T-cell (primary cell): ENCODE data around the gene AHSG. TPM values are rescaled to one million over a fixed set of nuclear protein-coding genes. Genes with fewer than 3 reads are reported as not detected.

Experiments
- ATAC-seq, 4 experiments: fragments of 200-7000 bp in 3 of 4; fragments of 150-1000 bp in 1 of 4; cut with Tn5 transposase; replicated peaks in 1 of 4; 1 replicate in 3 of 4; 2 replicates in 1 of 4; pipeline ENCODE4 v1.10.0; 2021; ENCODE audit warnings: moderate library complexity in 3 of 4, mild to moderate bottlenecking in 2 of 4, moderate number of reproducible peaks in 1 of 4
- CTCF ChIA-PET, 2 donors: fragments of 300-600 bp; sonication (Branson Sonifier 250); formaldehyde crosslinking; loops; one replicate each; lab custom pipeline; 2022; ENCODE audit warnings: antibody characterized with exemption in 2 of 2; lab: Charles Lee
- POLR2A ChIA-PET, 2 donors: fragments of 300-600 bp; sonication (Branson Sonifier 250); formaldehyde crosslinking; loops; one replicate each; lab custom pipeline; 2022; ENCODE audit warnings: antibody characterized with exemption in 2 of 2; lab: Charles Lee
- DNase-seq, 35 experiments: peaks; one replicate each; pipeline versions ENCODE4 v3.0.0 to v3.0.0-alpha.2; 2013 to 2023
- H3K27ac ChIP-seq: one replicate; pipeline ENCODE4 v1.5.1; 2013; ENCODE audit warnings: low read length
- H3K27me3 ChIP-seq, 2 experiments: replicated peaks in 1 of 2; 1 replicate in 1 of 2; 2 replicates in 1 of 2; pipeline versions ENCODE4 v1.6.1 to v1.7.0; 2013; ENCODE audit warnings: low read length in 1 of 2, mixed read lengths in 1 of 2; ENCODE audit not compliant: control insufficient read depth in 2 of 2, insufficient read depth in 2 of 2; ENCODE audit errors: extremely low read depth in 1 of 2
- H3K36me3 ChIP-seq, 2 donors: 1 replicate in 1 of 2; 2 replicates in 1 of 2; pipeline versions ENCODE4 v1.6.1 to v1.7.0; 2013; ENCODE audit warnings: low read length in 1 of 2; ENCODE audit not compliant: control insufficient read depth in 2 of 2, insufficient read depth in 1 of 2; ENCODE audit errors: extremely low read depth in 1 of 2
- H3K4me1 ChIP-seq, 2 experiments: 1 replicate in 1 of 2; 2 replicates in 1 of 2; pipeline versions ENCODE4 v1.6.1 to v1.7.0; 2013; ENCODE audit warnings: low read length in 2 of 2, mixed read lengths in 1 of 2; ENCODE audit not compliant: insufficient read depth in 2 of 2, control insufficient read depth in 1 of 2; ENCODE audit errors: extremely low read depth in 1 of 2
- H3K4me3 ChIP-seq, 2 donors: 1 replicate in 1 of 2; 2 replicates in 1 of 2; pipeline versions ENCODE4 v1.5.1 to v1.7.0; 2013; ENCODE audit warnings: mild to moderate bottlenecking in 2 of 2, low read length in 1 of 2, moderate library complexity in 1 of 2; ENCODE audit not compliant: control insufficient read depth in 1 of 2; ENCODE audit errors: extremely low read depth in 1 of 2
- H3K9me3 ChIP-seq: 2 replicates; pipeline ENCODE4 v1.7.0; 2013
- H3K27ac Mint-ChIP-seq, 2 donors: one replicate each; pipeline ENCODE4 v1.8.0; 2020 to 2021; ENCODE audit warnings: mild to moderate bottlenecking in 2 of 2, mixed read lengths in 2 of 2
- H3K27me3 Mint-ChIP-seq, 2 donors: one replicate each; pipeline ENCODE4 v1.8.0; 2021 to 2022; ENCODE audit warnings: mixed read lengths in 2 of 2
- H3K36me3 Mint-ChIP-seq: one replicate; pipeline ENCODE4 v1.8.0; 2021; ENCODE audit warnings: mixed read lengths
- H3K4me1 Mint-ChIP-seq, 3 donors: one replicate each; pipeline ENCODE4 v1.8.0; 2020 to 2022; ENCODE audit warnings: mixed read lengths in 3 of 3, mild to moderate bottlenecking in 1 of 3
- H3K4me3 Mint-ChIP-seq, 3 donors: one replicate each; pipeline ENCODE4 v1.8.0; 2020 to 2022; ENCODE audit warnings: mild to moderate bottlenecking in 3 of 3, mixed read lengths in 3 of 3, moderate library complexity in 3 of 3
- H3K9me3 Mint-ChIP-seq, 3 donors: one replicate each; pipeline ENCODE4 v1.8.0; 2020 to 2022; ENCODE audit warnings: mixed read lengths in 3 of 3
- WGBS: methylation state at CpG from one replicate; pipeline ENCODE4 v1.1.5; 2013; ENCODE audit warnings: missing lambda C conversion rate; ENCODE audit not compliant: insufficient coverage; 5-methylcytosine and 5-hydroxymethylcytosine counted together
- total RNA-seq, 35 experiments: library from RNA in 6 of 35; stranded (reverse) in 6 of 35; fragments of 120-200 nt in 1 of 35; gene quantifications; one replicate each; pipeline versions ENCODE4 v1.2.1 to v1.2.4 and lab custom pipeline; 2013 to 2026

Gene AHSG
- total RNA-seq, 5 donors from 2014 or later (not counting 1 experiment from before 2014, with no cell fraction given), result 1.8 to 1.9 (median 1.9) TPM; not detected in 2

DNA sequence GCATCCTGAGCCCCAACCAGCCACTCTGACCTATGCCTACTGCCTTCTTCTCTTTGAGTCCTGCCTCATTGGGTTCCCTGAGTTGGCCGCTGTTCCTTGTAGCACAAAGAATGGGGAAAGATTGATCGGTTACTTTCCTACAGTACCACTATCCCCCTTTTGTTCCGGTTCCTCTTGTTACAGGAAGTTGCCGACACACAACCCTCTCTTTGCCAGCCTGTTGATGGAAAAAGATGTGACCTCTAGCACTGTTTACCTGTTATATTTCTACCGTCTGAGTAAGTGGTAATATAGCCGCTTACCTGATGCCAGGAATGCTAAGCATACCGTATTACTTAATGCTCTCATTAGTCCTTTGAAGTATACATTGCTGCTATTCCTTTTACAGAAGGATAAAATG lies 9.7 kb upstream of the AHSG start:
- Histone ChIP-seq H3K27me3 (peaks cover 0 to 11% of the 10 kb centered on the region in 2 experiments), H3K4me1 (no peaks in the 10 kb centered on the region), H3K4me3 (no peak overlapping the region), H3K27ac (no peak overlapping the region), H3K36me3 (no peaks in the 10 kb centered on the region), H3K9me3 (no peaks in the 10 kb centered on the region)
- no peak for ATAC-seq
- WGBS, result 100% methylated on average over 1 of the region's 7 CpGs
- DNase-seq, result no peak
- H3K4me1 Mint-ChIP-seq, result no peaks in the 10 kb centered on the region
- CTCF ChIA-PET, result no interaction called here
- H3K4me3 Mint-ChIP-seq, result no peak overlapping the region
- no peak overlapping the region for H3K27ac Mint-ChIP-seq
- H3K9me3 Mint-ChIP-seq, result no peaks in the 10 kb centered on the region
- H3K27me3 Mint-ChIP-seq, result peaks cover 4% of the 10 kb centered on the region in 2 donors
- H3K36me3 Mint-ChIP-seq, result no peaks in the 10 kb centered on the region
- POLR2A ChIA-PET, result no interaction called here

DNA sequence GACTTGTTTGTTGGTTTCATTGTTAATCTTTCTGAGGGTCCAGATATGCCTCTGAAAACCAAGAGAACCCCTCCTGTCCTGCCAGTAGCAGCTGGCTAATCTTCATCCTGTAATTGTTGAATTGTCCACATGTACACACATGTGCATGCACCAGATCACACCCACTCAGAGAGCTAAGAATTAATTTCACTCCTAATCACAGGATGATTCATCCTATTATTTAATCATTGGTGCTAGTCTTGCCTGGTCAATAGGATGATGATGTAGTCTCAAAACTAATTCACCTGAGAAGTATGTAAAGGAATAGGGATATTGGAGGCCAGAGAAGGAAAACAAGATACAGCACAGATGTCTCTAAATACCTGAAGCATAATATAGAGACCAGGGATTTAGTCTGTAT lies 7.8 kb upstream of the AHSG start:
- DNase-seq (no peak), ATAC-seq (no peak)
- Mint-ChIP-seq H3K9me3 (no peaks in the 10 kb centered on the region), H3K27ac (no peak overlapping the region), H3K36me3 (no peaks in the 10 kb centered on the region), H3K27me3 (peaks cover 0 to 2% of the 10 kb centered on the region in 2 donors), H3K4me3 (no peak overlapping the region), H3K4me1 (no peaks in the 10 kb centered on the region)
- no peaks in the 10 kb centered on the region for H3K4me1 ChIP-seq
- ChIA-PET CTCF (interaction anchor here in 1 of 2 donors (1.1 to 1.5 kb wide), 2 partner anchors 10 to 64 kb away, joined by 3 to 6 read pairs; no protein-coding TSS in a partner anchor), POLR2A (interaction anchor here in 1 of 2 donors (0.5 kb wide), 1 partner anchor 29 kb away, joined by 3 read pairs; no protein-coding TSS in a partner anchor)
- no peaks in the 10 kb centered on the region for H3K9me3 ChIP-seq
- no peaks in the 10 kb centered on the region for H3K27me3 ChIP-seq
- H3K4me3 ChIP-seq, result no peak overlapping the region
- H3K27ac ChIP-seq, result no peak overlapping the region
- H3K36me3 ChIP-seq, result no peaks in the 10 kb centered on the region

DNA sequence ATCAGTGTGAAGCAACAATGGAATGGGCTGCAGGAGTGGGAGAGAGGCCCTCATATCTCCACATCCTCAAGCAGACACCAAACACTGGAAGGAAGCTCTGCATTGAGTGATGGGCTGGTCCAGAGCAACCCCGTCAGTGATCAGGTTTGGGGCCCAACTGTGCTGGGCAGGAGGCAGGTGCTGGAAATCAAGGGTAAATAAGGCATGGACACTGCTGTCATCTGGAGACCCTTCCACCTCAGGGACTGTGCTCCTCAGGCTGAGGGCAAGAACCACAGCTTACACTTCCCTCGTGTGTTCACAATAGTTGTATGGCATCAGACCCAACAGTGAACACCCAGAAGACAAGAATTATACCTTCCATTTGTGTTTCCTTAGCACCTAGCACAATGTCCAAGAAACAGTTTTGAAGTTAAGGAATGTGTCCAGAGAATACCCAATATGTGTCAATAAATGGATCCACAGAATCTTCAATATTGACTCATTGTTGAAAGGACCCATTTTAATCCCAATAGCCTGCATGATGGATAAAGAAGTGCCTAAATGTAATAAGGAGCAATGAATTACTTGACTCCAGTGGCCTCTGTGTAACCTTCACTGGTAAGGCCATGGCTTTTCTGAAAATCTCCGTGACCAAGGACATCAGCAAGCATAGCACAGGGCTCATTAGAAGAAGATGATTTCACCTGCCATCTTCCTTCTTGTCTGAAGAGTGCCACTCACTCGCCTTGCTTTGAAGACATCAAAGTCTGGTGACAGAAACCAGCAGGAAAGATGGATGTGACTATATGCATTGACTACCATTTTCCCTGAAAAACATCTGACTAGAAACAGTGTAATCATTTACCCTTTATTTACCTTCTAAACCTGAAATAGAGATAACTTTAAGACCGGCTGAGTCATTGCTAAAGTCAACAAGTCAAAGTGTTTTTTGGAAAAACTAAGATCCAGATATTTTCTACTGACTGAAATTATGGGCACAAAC lies 7.0 kb upstream of the AHSG start:
- H3K36me3 ChIP-seq, result no peaks in the 10 kb centered on the region
- DNase-seq (no peak), ATAC-seq (no peak)
- no peaks in the 10 kb centered on the region for H3K4me1 ChIP-seq
- Mint-ChIP-seq H3K27ac (no peak overlapping the region), H3K27me3 (peaks cover 0 to 2% of the 10 kb centered on the region in 2 donors), H3K4me1 (no peaks in the 10 kb centered on the region), H3K9me3 (no peaks in the 10 kb centered on the region), H3K36me3 (no peaks in the 10 kb centered on the region), H3K4me3 (no peak overlapping the region)
- 72% methylated on average over 2 of the region's 5 CpGs for WGBS
- no peaks in the 10 kb centered on the region for H3K9me3 ChIP-seq
- H3K27me3 ChIP-seq, result no peaks in the 10 kb centered on the region
- H3K4me3 ChIP-seq, result no peak overlapping the region
- POLR2A ChIA-PET, result interaction anchor here in 1 of 2 donors (0.5 kb wide), 1 partner anchor 30 kb away, joined by 3 read pairs; no protein-coding TSS in a partner anchor
- CTCF ChIA-PET, result no interaction called here
- H3K27ac ChIP-seq, result no peak overlapping the region

DNA sequence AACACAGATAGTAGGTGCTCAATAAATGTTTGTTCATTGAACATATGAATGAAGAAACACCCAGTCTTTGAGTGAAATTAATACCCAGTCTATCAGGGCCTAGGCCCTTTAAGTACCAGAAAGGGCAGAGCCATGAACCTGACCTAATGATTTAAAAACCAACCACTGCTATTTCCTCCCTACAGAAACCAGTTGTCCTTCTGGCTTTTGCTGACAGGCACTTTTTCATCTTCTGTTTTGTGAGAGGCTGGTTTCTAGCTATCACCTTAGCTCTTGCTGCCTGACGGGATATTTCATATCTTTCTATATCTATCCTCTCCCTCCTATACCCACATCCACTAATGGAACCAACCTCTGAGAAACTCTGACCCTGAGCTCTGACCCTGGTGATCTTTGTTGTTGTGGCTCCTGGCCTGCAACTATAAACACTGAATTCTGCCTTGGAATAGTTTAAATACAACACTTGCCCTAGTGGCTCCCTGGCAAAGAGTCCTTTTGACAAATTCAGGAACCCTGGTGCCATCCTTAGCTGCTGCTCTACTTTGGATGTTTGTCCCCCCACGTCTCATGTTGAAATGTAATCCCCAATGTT lies 4.1 kb upstream of the AHSG start:
- H3K36me3 ChIP-seq, result no peaks in the 10 kb centered on the region
- no peak overlapping the region for H3K27ac ChIP-seq
- no peaks in the 10 kb centered on the region for H3K27me3 ChIP-seq
- no peaks in the 10 kb centered on the region for H3K9me3 Mint-ChIP-seq
- DNase-seq, result no peak
- no peaks in the 10 kb centered on the region for H3K4me1 Mint-ChIP-seq
- H3K27ac Mint-ChIP-seq, result no peak overlapping the region
- H3K27me3 Mint-ChIP-seq, result peaks cover 9 to 12% of the 10 kb centered on the region in 2 donors
- H3K4me1 ChIP-seq, result no peaks in the 10 kb centered on the region
- ATAC-seq, result no peak
- H3K4me3 Mint-ChIP-seq, result no peak overlapping the region
- no peaks in the 10 kb centered on the region for H3K9me3 ChIP-seq
- POLR2A ChIA-PET, result interaction anchor here in 1 of 2 donors (0.6 kb wide), 1 partner anchor 25 kb away, joined by 3 read pairs; no protein-coding TSS in a partner anchor
- CTCF ChIA-PET, result interaction anchor here (1.1 to 1.6 kb wide), 3 partner anchors 8 to 68 kb away, joined by 3 to 6 read pairs (median 5); no protein-coding TSS in a partner anchor
- WGBS, result no CpG with 5 or more reads among the region's 2 CpGs
- no peaks in the 10 kb centered on the region for H3K36me3 Mint-ChIP-seq
- H3K4me3 ChIP-seq, result no peak overlapping the region

DNA sequence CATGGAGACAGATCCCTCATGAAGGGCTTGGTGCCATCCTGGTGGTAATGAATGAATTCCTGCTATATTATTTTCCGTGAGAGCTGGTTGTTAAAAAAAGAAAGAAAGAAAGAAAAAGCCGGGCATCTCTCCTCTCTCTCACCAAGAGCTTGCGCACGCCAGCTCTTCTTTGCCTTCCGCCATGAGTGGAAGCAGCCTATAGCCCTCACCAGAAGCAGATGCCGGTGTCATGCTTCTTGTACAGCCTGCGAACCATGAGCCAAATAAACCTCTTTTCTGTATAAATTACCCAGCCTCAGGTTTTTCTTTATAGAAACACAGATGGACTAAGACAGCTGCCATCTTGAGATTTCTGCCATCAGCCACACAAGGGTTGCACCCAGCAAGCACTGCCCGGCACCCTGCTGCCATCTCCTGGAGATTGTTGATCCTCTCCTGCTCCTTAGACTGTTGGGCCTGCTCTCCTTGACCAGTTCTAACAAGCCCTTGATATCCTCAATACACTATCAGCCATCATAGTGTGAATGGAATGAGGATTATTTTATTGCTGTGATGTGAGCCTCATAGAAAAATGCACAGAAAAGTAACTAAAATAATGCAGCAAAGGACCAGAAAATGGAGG lies 3.5 kb upstream of the AHSG start:
- Histone ChIP-seq H3K4me1 (peaks cover 2 to 3% of the 10 kb centered on the region in 2 experiments), H3K4me3 (no peak overlapping the region), H3K9me3 (no peaks in the 10 kb centered on the region), H3K27me3 (peaks cover 0 to 2% of the 10 kb centered on the region in 2 experiments), H3K27ac (no peak overlapping the region), H3K36me3 (no peaks in the 10 kb centered on the region)
- POLR2A ChIA-PET, result no interaction called here
- Mint-ChIP-seq H3K9me3 (no peaks in the 10 kb centered on the region), H3K4me3 (no peak overlapping the region), H3K27ac (no peak overlapping the region), H3K36me3 (no peaks in the 10 kb centered on the region), H3K4me1 (peaks cover 1 to 3% (median 2%) of the 10 kb centered on the region in 3 donors), H3K27me3 (peaks cover 11% of the 10 kb centered on the region in 2 donors)
- WGBS, result 90% methylated on average over 2 of the region's 8 CpGs
- CTCF ChIA-PET, result interaction anchor here (1.1 to 1.6 kb wide), 3 partner anchors 8 to 69 kb away, joined by 3 to 6 read pairs (median 5); no protein-coding TSS in a partner anchor
- DNase-seq (no peak), ATAC-seq (no peak)

DNA sequence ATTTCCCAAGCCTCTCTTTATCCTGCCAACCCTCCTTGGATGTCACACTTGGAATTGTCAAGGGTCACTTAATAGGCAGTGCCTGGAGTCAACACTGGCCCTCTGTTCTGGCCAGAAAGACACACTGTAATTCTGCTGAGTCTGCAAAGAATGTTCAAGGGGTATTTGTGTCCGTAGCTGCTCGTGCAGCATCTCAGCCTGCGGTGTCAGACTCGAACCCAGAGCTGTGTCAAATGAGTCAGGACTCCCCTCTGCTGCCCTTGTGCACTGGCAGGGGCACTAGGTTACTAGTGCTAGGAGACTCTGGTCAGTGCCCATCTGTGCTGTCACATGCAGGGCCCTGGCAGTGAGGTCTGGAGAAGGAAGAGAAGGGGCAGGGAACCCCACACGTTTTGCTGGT lies 795 bp upstream of the AHSG start:
- DNase-seq (no peak), ATAC-seq (no peak)
- POLR2A ChIA-PET, result no interaction called here
- H3K36me3 ChIP-seq, result no peaks in the 10 kb centered on the region
- Mint-ChIP-seq H3K4me1 (peaks cover 16 to 18% (median 16%) of the 10 kb centered on the region in 3 donors), H3K4me3 (no peak overlapping the region), H3K27ac (no peak overlapping the region), H3K27me3 (peaks cover 16 to 17% of the 10 kb centered on the region in 2 donors), H3K36me3 (no peaks in the 10 kb centered on the region), H3K9me3 (no peaks in the 10 kb centered on the region)
- no peaks in the 10 kb centered on the region for H3K9me3 ChIP-seq
- peaks cover 4 to 10% of the 10 kb centered on the region in 2 experiments for H3K27me3 ChIP-seq
- no peak overlapping the region for H3K27ac ChIP-seq
- H3K4me1 ChIP-seq, result peaks cover 7 to 13% of the 10 kb centered on the region in 2 experiments
- 59% methylated on average over 4 of the region's 5 CpGs for WGBS
- H3K4me3 ChIP-seq, result no peak overlapping the region
- CTCF ChIA-PET, result interaction anchor here in 1 of 2 donors (1.0 kb wide), 1 partner anchor 49 kb away, joined by 3 read pairs; no protein-coding TSS in a partner anchor
